ENCODE data around the gene OPHN1.

OPHN1 gene

GRCh38 chrX:68203211-68203610 is 230.1 kb downstream of the OPHN1 start:
- H3K27me3 ChIP-seq (ENCODE audit: control insufficient read depth, insufficient read depth, low read length), result no peaks in the 10 kb centered on the region
- H3K36me3 ChIP-seq (ENCODE audit: control insufficient read depth, insufficient read depth, low read length), result no peaks in the 10 kb centered on the region
- no peak overlapping the region for H3K9ac ChIP-seq (ENCODE audit: low read length)
- H3K4me1 ChIP-seq (ENCODE audit: control insufficient read depth, insufficient read depth, low read length), result no peaks in the 10 kb centered on the region
- H3K27ac ChIP-seq (ENCODE audit: low read depth, low read length), result no peak overlapping the region
- no peak overlapping the region for H3K4me3 ChIP-seq (ENCODE audit: low read length)

GRCh38 chrX:68199062-68199848 is 234.0 kb downstream of the OPHN1 start:
- no peaks in the 10 kb centered on the region for H3K36me3 ChIP-seq (ENCODE audit: control insufficient read depth, insufficient read depth, low read length)
- H3K9ac ChIP-seq (ENCODE audit: low read length), result no peak overlapping the region
- H3K27me3 ChIP-seq (ENCODE audit: control insufficient read depth, insufficient read depth, low read length), result no peaks in the 10 kb centered on the region
- H3K4me1 ChIP-seq (ENCODE audit: control insufficient read depth, insufficient read depth, low read length), result no peaks in the 10 kb centered on the region
- no peak overlapping the region for H3K4me3 ChIP-seq (ENCODE audit: low read length)
- H3K27ac ChIP-seq (ENCODE audit: low read depth, low read length), result no peak overlapping the region

- Histone ChIP-seq H3K4me3 (ENCODE audit: low read length) (no peak overlapping the region), H3K27ac (ENCODE audit: low read depth, low read length) (no peak overlapping the region), H3K36me3 (ENCODE audit: control insufficient read depth, insufficient read depth, low read length) (no peaks in the 10 kb centered on the region), H3K4me1 (ENCODE audit: control insufficient read depth, insufficient read depth, low read length) (no peaks in the 10 kb centered on the region), H3K27me3 (ENCODE audit: control insufficient read depth, insufficient read depth, low read length) (no peaks in the 10 kb centered on the region), H3K9ac (ENCODE audit: low read length) (no peak overlapping the region)
Measured at GRCh38 chrX:68196939-68197791, 236.1 kb downstream of the OPHN1 start.

- Histone ChIP-seq H3K4me1 (ENCODE audit: control insufficient read depth, insufficient read depth, low read length) (no peaks in the 10 kb centered on the region), H3K9ac (ENCODE audit: low read length) (no peak overlapping the region), H3K27me3 (ENCODE audit: control insufficient read depth, insufficient read depth, low read length) (no peaks in the 10 kb centered on the region), H3K27ac (ENCODE audit: low read depth, low read length) (no peak overlapping the region), H3K4me3 (ENCODE audit: low read length) (no peak overlapping the region), H3K36me3 (ENCODE audit: control insufficient read depth, insufficient read depth, low read length) (no peaks in the 10 kb centered on the region)
Measured at GRCh38 chrX:68195561-68195960, 237.7 kb downstream of the OPHN1 start.

DNA sequence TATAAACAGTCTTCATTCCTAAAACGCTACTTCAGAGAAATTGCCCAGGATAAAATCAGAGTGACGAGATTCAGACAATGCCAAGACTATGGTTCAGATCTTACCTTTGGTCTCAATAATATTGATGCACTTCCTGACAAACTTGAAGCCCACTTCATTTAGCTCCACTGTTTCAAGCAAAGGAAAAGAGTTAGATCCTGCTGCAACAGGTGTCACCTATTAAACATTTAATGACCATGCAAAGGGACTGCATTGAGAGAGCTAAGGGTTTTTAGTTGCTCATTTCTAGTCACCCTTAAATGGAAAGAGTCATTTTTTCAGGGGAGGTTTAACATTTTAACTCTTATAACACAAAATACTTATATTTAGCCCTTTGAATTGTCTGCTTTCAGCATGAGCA is 239.5 kb downstream of the OPHN1 start:
- Histone ChIP-seq H3K36me3 (ENCODE audit: control insufficient read depth, insufficient read depth, low read length) (no peaks in the 10 kb centered on the region), H3K27ac (ENCODE audit: low read depth, low read length) (no peak overlapping the region), H3K4me3 (ENCODE audit: low read length) (no peak overlapping the region), H3K9ac (ENCODE audit: low read length) (no peak overlapping the region), H3K27me3 (ENCODE audit: control insufficient read depth, insufficient read depth, low read length) (no peaks in the 10 kb centered on the region), H3K4me1 (ENCODE audit: control insufficient read depth, insufficient read depth, low read length) (no peaks in the 10 kb centered on the region)

GRCh38 chrX:68193234-68193633 is 240.1 kb downstream of the OPHN1 start:
- H3K27me3 ChIP-seq (ENCODE audit: control insufficient read depth, insufficient read depth, low read length), result no peaks in the 10 kb centered on the region
- H3K4me3 ChIP-seq (ENCODE audit: low read length), result no peak overlapping the region
- no peak overlapping the region for H3K9ac ChIP-seq (ENCODE audit: low read length)
- H3K36me3 ChIP-seq (ENCODE audit: control insufficient read depth, insufficient read depth, low read length), result no peaks in the 10 kb centered on the region
- H3K27ac ChIP-seq (ENCODE audit: low read depth, low read length), result no peak overlapping the region
- H3K4me1 ChIP-seq (ENCODE audit: control insufficient read depth, insufficient read depth, low read length), result no peaks in the 10 kb centered on the region

- Histone ChIP-seq H3K4me3 (ENCODE audit: low read length) (no peak overlapping the region), H3K9ac (ENCODE audit: low read length) (no peak overlapping the region), H3K27ac (ENCODE audit: low read depth, low read length) (no peak overlapping the region), H3K27me3 (ENCODE audit: control insufficient read depth, insufficient read depth, low read length) (no peaks in the 10 kb centered on the region), H3K36me3 (ENCODE audit: control insufficient read depth, insufficient read depth, low read length) (no peaks in the 10 kb centered on the region), H3K4me1 (ENCODE audit: control insufficient read depth, insufficient read depth, low read length) (no peaks in the 10 kb centered on the region)
Measured at GRCh38 chrX:68190799-68191198, 242.5 kb downstream of the OPHN1 start.

GRCh38 chrX:68186552-68187262 is 246.6 kb downstream of the OPHN1 start:
- no peak overlapping the region for H3K9ac ChIP-seq (ENCODE audit: low read length)
- H3K27me3 ChIP-seq (ENCODE audit: control insufficient read depth, insufficient read depth, low read length), result no peaks in the 10 kb centered on the region
- H3K4me1 ChIP-seq (ENCODE audit: control insufficient read depth, insufficient read depth, low read length), result no peaks in the 10 kb centered on the region
- H3K36me3 ChIP-seq (ENCODE audit: control insufficient read depth, insufficient read depth, low read length), result no peaks in the 10 kb centered on the region
- H3K27ac ChIP-seq (ENCODE audit: low read depth, low read length), result no peak overlapping the region
- H3K4me3 ChIP-seq (ENCODE audit: low read length), result no peak overlapping the region

- H3K9ac ChIP-seq (ENCODE audit: low read length), result no peak overlapping the region
- H3K27ac ChIP-seq (ENCODE audit: low read depth, low read length), result no peak overlapping the region
- H3K4me3 ChIP-seq (ENCODE audit: low read length), result no peak overlapping the region
- no peaks in the 10 kb centered on the region for H3K36me3 ChIP-seq (ENCODE audit: control insufficient read depth, insufficient read depth, low read length)
- no peaks in the 10 kb centered on the region for H3K27me3 ChIP-seq (ENCODE audit: control insufficient read depth, insufficient read depth, low read length)
- no peaks in the 10 kb centered on the region for H3K4me1 ChIP-seq (ENCODE audit: control insufficient read depth, insufficient read depth, low read length)
Measured at GRCh38 chrX:68185161-68185560, 248.1 kb downstream of the OPHN1 start.

DNA sequence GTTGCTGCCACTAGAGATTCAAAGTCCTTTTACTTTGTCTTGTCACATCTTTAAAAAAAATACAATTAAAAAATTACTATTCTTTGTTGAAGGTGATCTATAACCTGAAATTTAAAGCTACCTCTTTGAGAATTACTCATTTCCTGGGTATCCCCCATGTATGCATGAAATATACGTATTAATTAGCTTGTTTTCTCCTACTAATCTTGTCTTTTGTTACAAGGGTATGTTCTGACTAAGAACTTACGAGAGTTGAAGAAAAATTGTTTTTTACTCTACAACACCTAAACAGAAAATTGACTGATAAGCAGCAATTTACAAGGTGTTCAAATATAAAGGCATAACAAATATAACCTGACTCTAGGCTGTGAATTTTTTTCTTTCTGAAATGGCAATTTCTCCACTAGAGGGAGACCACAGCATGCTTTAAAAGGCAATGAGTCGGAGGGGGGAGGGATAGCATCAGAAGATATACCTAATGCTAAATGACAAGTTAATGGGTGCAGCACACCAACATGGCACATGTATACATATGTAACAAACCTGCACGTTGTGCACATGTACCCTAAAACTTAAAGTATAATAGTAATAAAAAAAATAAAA is 249.6 kb downstream of the OPHN1 start:
- Histone ChIP-seq H3K9ac (ENCODE audit: low read length) (no peak overlapping the region), H3K36me3 (ENCODE audit: control insufficient read depth, insufficient read depth, low read length) (no peaks in the 10 kb centered on the region), H3K4me1 (ENCODE audit: control insufficient read depth, insufficient read depth, low read length) (no peaks in the 10 kb centered on the region), H3K4me3 (ENCODE audit: low read length) (no peak overlapping the region), H3K27ac (ENCODE audit: low read depth, low read length) (no peak overlapping the region), H3K27me3 (ENCODE audit: control insufficient read depth, insufficient read depth, low read length) (no peaks in the 10 kb centered on the region)

GRCh38 chrX:68180579-68180978 is 252.7 kb downstream of the OPHN1 start:
- Histone ChIP-seq H3K27me3 (ENCODE audit: control insufficient read depth, insufficient read depth, low read length) (no peaks in the 10 kb centered on the region), H3K9ac (ENCODE audit: low read length) (no peak overlapping the region), H3K4me3 (ENCODE audit: low read length) (no peak overlapping the region), H3K4me1 (ENCODE audit: control insufficient read depth, insufficient read depth, low read length) (no peaks in the 10 kb centered on the region), H3K27ac (ENCODE audit: low read depth, low read length) (no peak overlapping the region), H3K36me3 (ENCODE audit: control insufficient read depth, insufficient read depth, low read length) (no peaks in the 10 kb centered on the region)

GRCh38 chrX:68179355-68179754 is 253.9 kb downstream of the OPHN1 start:
- Histone ChIP-seq H3K4me3 (ENCODE audit: low read length) (no peak overlapping the region), H3K27me3 (ENCODE audit: control insufficient read depth, insufficient read depth, low read length) (no peaks in the 10 kb centered on the region), H3K4me1 (ENCODE audit: control insufficient read depth, insufficient read depth, low read length) (no peaks in the 10 kb centered on the region), H3K27ac (ENCODE audit: low read depth, low read length) (no peak overlapping the region), H3K9ac (ENCODE audit: low read length) (no peak overlapping the region), H3K36me3 (ENCODE audit: control insufficient read depth, insufficient read depth, low read length) (no peaks in the 10 kb centered on the region)

All from rectal smooth muscle tissue (tissue), 1 donor.